ENCODE results near the gene QRICH1. TPM values are rescaled to one million over a fixed set of nuclear protein-coding genes. Genes with fewer than 3 reads are reported as not detected.

Gene QRICH1
- total RNA-seq, 1 donor from 2014 or later: 152 TPM

- Mint-ChIP-seq H3K4me1 (peaks cover 9% of the 10 kb centered on the region), H3K4me3 (no peak overlapping the region), H3K9me3 (no peaks in the 10 kb centered on the region), H3K27ac (no peak overlapping the region), H3K27me3 (no peaks in the 10 kb centered on the region), H3K36me3 (ENCODE audit: low read depth) (peaks cover 7% of the 10 kb centered on the region)
- no peak for DNase-seq
- intact Hi-C loops (cut with micrococcal nuclease): no loop called here
Observed at GRCh38 chr3:49122886-49123545, 29.1 kb upstream of the QRICH1 start.

- Mint-ChIP-seq H3K27ac (no peak overlapping the region), H3K9me3 (no peaks in the 10 kb centered on the region), H3K4me1 (peaks cover 9% of the 10 kb centered on the region), H3K4me3 (no peak overlapping the region), H3K27me3 (no peaks in the 10 kb centered on the region), H3K36me3 (ENCODE audit: low read depth) (peaks cover 13% of the 10 kb centered on the region)
- intact Hi-C loops (cut with micrococcal nuclease): no loop called here
- no peak for DNase-seq
Observed at GRCh38 chr3:49122451-49122850, 28.6 kb upstream of the QRICH1 start.

- Mint-ChIP-seq H3K4me1 (peaks cover 9% of the 10 kb centered on the region), H3K27me3 (no peaks in the 10 kb centered on the region), H3K4me3 (peak overlapping the region; percentile 49), H3K9me3 (no peaks in the 10 kb centered on the region), H3K27ac (peak overlapping the region; percentile 87), H3K36me3 (ENCODE audit: low read depth) (peaks cover 15% of the 10 kb centered on the region)
- intact Hi-C loops (cut with micrococcal nuclease): no loop called here
- no peak for DNase-seq
Observed at GRCh38 chr3:49122022-49122421, 28.2 kb upstream of the QRICH1 start.

GRCh38 chr3:49121132-49121736 is 27.4 kb upstream of the QRICH1 start:
- intact Hi-C loops (cut with micrococcal nuclease): no loop called here
- no peaks in the 10 kb centered on the region for H3K9me3 Mint-ChIP-seq
- peak overlapping the region; percentile 91 for H3K4me3 Mint-ChIP-seq
- no peaks in the 10 kb centered on the region for H3K27me3 Mint-ChIP-seq
- H3K36me3 Mint-ChIP-seq (ENCODE audit: low read depth): peaks cover 21% of the 10 kb centered on the region
- H3K27ac Mint-ChIP-seq: peak overlapping the region; percentile 87
- H3K4me1 Mint-ChIP-seq: peaks cover 9% of the 10 kb centered on the region
- peak; percentile 62 for DNase-seq

- Mint-ChIP-seq H3K4me3 (peak within 1 kb of the TSS; percentile 91), H3K4me1 (peaks cover 9% of the 10 kb centered on the region), H3K36me3 (ENCODE audit: low read depth) (peaks cover 27% of the 10 kb centered on the region), H3K27ac (peak within 1 kb of the TSS; percentile 87), H3K9me3 (no peaks in the 10 kb centered on the region), H3K27me3 (no peaks in the 10 kb centered on the region)
- peak; percentile 99 for DNase-seq
- intact Hi-C loops (cut with micrococcal nuclease): loop anchor here (1.0 kb wide), 3 partner anchors 16 to 51 kb away; partner anchors contain the start of genes KLHDC8B, QARS1 and QRICH1
Observed at GRCh38 chr3:49120438-49121131, 26.7 kb upstream of the QRICH1 start, which contains the start of gene USP19. USP19 (minus strand) TSS chr3:49120823; CDS start chr3:49119145, 1,678 bp downstream.

GRCh38 chr3:49120096-49120437 is 26.2 kb upstream of the QRICH1 start:
- intact Hi-C loops (cut with micrococcal nuclease): loop anchor here (1.0 kb wide), 3 partner anchors 16 to 51 kb away; partner anchors contain the start of genes KLHDC8B, QARS1 and QRICH1
- no peaks in the 10 kb centered on the region for H3K9me3 Mint-ChIP-seq
- peak overlapping the region; percentile 87 for H3K27ac Mint-ChIP-seq
- peak overlapping the region; percentile 91 for H3K4me3 Mint-ChIP-seq
- no peaks in the 10 kb centered on the region for H3K27me3 Mint-ChIP-seq
- DNase-seq: no peak
- H3K4me1 Mint-ChIP-seq: peaks cover 8% of the 10 kb centered on the region
- peaks cover 32% of the 10 kb centered on the region for H3K36me3 Mint-ChIP-seq (ENCODE audit: low read depth)

GRCh38 chr3:49119439-49119838 is 25.6 kb upstream of the QRICH1 start:
- Mint-ChIP-seq H3K4me1 (peaks cover 5% of the 10 kb centered on the region), H3K9me3 (no peaks in the 10 kb centered on the region), H3K27ac (peak overlapping the region; percentile 87), H3K4me3 (peak overlapping the region; percentile 91), H3K27me3 (no peaks in the 10 kb centered on the region), H3K36me3 (ENCODE audit: low read depth) (peaks cover 35% of the 10 kb centered on the region)
- intact Hi-C loops (cut with micrococcal nuclease): no loop called here
- no peak for DNase-seq

- intact Hi-C loops (cut with micrococcal nuclease): no loop called here
- no peaks in the 10 kb centered on the region for H3K27me3 Mint-ChIP-seq
- H3K9me3 Mint-ChIP-seq: no peaks in the 10 kb centered on the region
- peaks cover 5% of the 10 kb centered on the region for H3K4me1 Mint-ChIP-seq
- H3K4me3 Mint-ChIP-seq: peak overlapping the region; percentile 91
- DNase-seq: no peak
- peak overlapping the region; percentile 5 for H3K27ac Mint-ChIP-seq
- peaks cover 37% of the 10 kb centered on the region for H3K36me3 Mint-ChIP-seq (ENCODE audit: low read depth)
Observed at GRCh38 chr3:49119036-49119435, 25.2 kb upstream of the QRICH1 start.

GRCh38 chr3:49112262-49112661 is 18.4 kb upstream of the QRICH1 start:
- intact Hi-C loops (cut with micrococcal nuclease): no loop called here
- Mint-ChIP-seq H3K27me3 (no peaks in the 10 kb centered on the region), H3K4me1 (no peaks in the 10 kb centered on the region), H3K4me3 (no peak overlapping the region), H3K36me3 (ENCODE audit: low read depth) (peaks cover 56% of the 10 kb centered on the region), H3K27ac (no peak overlapping the region), H3K9me3 (no peaks in the 10 kb centered on the region)
- no peak for DNase-seq

GRCh38 chr3:49111347-49111746 is 17.5 kb upstream of the QRICH1 start:
- H3K9me3 Mint-ChIP-seq: no peaks in the 10 kb centered on the region
- peaks cover 51% of the 10 kb centered on the region for H3K36me3 Mint-ChIP-seq (ENCODE audit: low read depth)
- no peak overlapping the region for H3K4me3 Mint-ChIP-seq
- no peak overlapping the region for H3K27ac Mint-ChIP-seq
- H3K27me3 Mint-ChIP-seq: no peaks in the 10 kb centered on the region
- DNase-seq: no peak
- intact Hi-C loops (cut with micrococcal nuclease): no loop called here
- no peaks in the 10 kb centered on the region for H3K4me1 Mint-ChIP-seq

- no peak for DNase-seq
- no peaks in the 10 kb centered on the region for H3K9me3 Mint-ChIP-seq
- H3K36me3 Mint-ChIP-seq (ENCODE audit: low read depth): peaks cover 45% of the 10 kb centered on the region
- H3K27me3 Mint-ChIP-seq: no peaks in the 10 kb centered on the region
- H3K4me3 Mint-ChIP-seq: no peak overlapping the region
- H3K4me1 Mint-ChIP-seq: no peaks in the 10 kb centered on the region
- intact Hi-C loops (cut with micrococcal nuclease): no loop called here
- H3K27ac Mint-ChIP-seq: no peak overlapping the region
Observed at GRCh38 chr3:49110780-49111179, 16.9 kb upstream of the QRICH1 start.

GRCh38 chr3:49108346-49108745 is 14.5 kb upstream of the QRICH1 start:
- peaks cover 38% of the 10 kb centered on the region for H3K36me3 Mint-ChIP-seq (ENCODE audit: low read depth)
- intact Hi-C loops (cut with micrococcal nuclease): no loop called here
- no peaks in the 10 kb centered on the region for H3K9me3 Mint-ChIP-seq
- no peak overlapping the region for H3K4me3 Mint-ChIP-seq
- no peak overlapping the region for H3K27ac Mint-ChIP-seq
- H3K4me1 Mint-ChIP-seq: peaks cover 12% of the 10 kb centered on the region
- no peaks in the 10 kb centered on the region for H3K27me3 Mint-ChIP-seq
- DNase-seq: no peak

- Mint-ChIP-seq H3K27ac (peak within 1 kb of the TSS; percentile 96), H3K27me3 (no peaks in the 10 kb centered on the region), H3K4me3 (peak within 1 kb of the TSS; percentile 99), H3K4me1 (peaks cover 18% of the 10 kb centered on the region), H3K9me3 (no peaks in the 10 kb centered on the region), H3K36me3 (ENCODE audit: low read depth) (peaks cover 47% of the 10 kb centered on the region)
- intact Hi-C loops (cut with micrococcal nuclease): loop anchor here (1.0 kb wide), 2 partner anchors 10 to 16 kb away; partner anchors contain the start of genes QRICH1 and USP19
- DNase-seq: peak; percentile 97
Observed at GRCh38 chr3:49104427-49105291, 10.8 kb upstream of the QRICH1 start, which contains the start of gene QARS1. QARS1 (minus strand) TSS chr3:49104757; CDS start chr3:49104733, 24 bp downstream.
